Dermis blood vessel endothelial cell (primary cell): ENCODE results near the gene CLDN9. TPM values are rescaled to one million over a fixed set of nuclear protein-coding genes. Genes with fewer than 3 reads are reported as not detected.
A peak's percentile ranks its signal among the peaks of the same experiment; 100 is the strongest.

Experiments used
- DNase-seq: peaks from one replicate; pipeline ENCODE4 v3.0.0; 2010
- total RNA-seq: library from RNA; depleted of rRNA; stranded (reverse); fragments of >200 nt; gene quantifications from 2 replicates; pipeline ENCODE4 v1.2.3, GENCODE V29; 2014

The CLDN9 gene
- total RNA-seq, 1 donor from 2014 or later = not detected

GRCh38 chr16:2996298-2996697, 16.4 kb upstream of the CLDN9 start:
- no peak for DNase-seq

GRCh38 chr16:2999929-3000328, 12.8 kb upstream of the CLDN9 start:
- no peak for DNase-seq

DNA sequence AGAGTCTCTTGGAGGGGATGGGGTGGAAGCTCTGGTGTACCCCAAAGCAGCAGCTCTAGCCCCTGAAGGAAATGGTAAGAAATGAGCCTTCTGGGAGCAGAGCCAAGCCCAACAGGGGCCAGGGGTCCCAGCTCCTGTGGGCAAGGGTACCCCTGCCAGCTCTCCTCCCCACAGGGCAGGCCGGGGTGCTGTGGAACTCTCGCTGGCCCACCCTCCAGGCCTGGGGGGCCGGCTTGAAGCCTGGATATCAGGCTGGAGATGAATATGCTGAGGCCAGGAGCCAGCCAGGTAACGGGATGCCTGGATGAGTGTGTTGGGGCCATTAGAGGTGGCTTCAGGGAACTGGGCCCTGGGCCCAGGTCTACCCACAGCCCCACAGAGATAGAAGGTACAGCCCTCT, 12.2 kb upstream of the CLDN9 start:
- no peak for DNase-seq

GRCh38 chr16:3001316-3001715, 11.4 kb upstream of the CLDN9 start:
- no peak for DNase-seq

DNA sequence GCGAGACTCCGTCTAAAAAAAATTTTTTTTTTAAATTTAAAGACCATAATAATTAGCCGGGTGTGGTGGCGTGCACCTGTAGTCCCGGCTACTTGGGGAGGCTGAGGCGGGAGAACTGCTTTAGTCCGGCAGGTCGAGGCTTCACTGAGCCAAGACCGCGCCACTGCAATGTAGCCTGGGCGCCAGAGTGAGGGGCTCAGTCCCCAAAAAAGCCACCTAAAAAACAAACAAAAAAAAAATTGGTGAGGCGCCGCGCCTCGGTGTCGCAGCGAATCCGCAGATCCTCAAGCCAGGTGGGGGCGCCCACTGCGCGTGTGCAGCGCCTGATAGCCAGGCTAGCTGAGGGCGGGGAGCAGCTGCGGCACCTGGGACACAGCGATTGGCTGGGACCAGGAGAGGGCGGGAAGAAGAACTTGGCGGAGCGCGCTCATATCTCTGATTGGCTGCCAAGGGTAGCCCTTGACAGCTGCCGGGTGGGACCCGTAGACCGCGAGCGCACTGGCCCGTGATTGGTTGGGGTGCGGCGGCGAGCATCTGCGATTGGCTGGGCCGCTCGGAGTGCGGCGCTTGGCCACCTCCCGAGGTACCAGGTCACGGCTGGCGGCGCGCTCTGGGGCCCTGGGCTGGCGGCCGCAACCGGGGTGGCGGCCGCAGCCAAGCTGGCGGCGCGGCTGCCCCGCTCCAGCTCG, 9.0 kb upstream of the CLDN9 start:
- DNase-seq = peak; percentile 100

DNA sequence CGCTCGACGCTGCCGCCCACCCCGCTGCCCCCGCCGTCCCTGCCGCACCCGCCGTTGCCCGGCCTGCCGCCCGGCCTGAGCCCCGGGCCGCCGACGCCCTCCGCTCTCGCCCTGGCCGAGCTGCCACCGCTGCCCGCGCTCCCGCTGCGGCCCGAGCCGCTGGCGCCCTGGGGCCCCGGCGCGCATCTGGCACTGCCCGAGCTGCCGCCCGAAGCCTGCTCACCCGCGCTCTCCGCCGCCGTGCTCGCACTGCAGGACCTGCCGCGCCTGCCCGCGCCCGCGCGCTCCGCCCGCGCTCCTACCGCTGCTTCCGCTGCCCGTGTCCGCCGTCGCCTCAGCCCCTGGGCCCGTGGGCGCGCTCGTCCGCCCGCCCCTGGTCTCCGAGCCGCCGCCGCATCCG, 8.4 kb upstream of the CLDN9 start:
- DNase-seq = peak; percentile 19

- no peak for DNase-seq
Observed at GRCh38 chr16:3004781-3005284, 7.9 kb upstream of the CLDN9 start.

- DNase-seq = no peak
Observed at GRCh38 chr16:3007059-3007956, 5.4 kb upstream of the CLDN9 start.

DNA sequence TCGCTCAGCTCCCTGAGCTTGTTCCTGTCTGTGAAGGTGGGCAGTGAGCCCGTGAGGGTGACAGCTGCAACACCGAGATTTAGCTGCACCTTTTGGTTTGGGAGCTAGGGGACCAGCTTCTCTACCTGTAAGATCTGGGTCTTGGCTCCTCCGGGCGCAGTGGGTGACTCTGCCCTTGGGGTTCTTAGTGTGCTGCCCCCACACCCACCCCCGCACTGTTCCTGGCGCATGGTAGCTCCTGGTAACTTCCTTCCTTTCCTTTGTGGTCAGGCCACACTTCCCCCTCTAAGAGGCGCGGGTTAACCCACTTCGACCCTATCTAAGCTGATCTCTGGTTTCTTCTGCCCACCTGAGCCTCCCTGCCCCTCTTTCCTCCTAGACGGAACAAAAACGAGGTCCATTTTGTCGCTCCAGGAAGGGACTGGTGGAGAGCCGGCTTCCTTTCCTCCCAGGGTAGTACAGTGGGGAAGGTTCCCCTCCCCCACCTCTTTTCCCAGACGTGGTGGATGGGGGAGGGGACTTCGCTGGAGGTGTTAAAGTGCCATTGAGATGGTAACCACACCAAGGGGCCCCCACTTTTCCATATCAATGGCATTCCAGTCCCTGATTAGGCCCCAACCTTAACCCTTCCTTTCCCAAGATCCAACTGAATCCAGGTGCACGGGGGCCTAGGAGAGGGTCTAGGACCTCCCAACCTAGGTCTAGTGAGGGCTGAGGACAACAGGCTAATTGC, 4.6 kb upstream of the CLDN9 start:
- peak; percentile 43 for DNase-seq

DNA sequence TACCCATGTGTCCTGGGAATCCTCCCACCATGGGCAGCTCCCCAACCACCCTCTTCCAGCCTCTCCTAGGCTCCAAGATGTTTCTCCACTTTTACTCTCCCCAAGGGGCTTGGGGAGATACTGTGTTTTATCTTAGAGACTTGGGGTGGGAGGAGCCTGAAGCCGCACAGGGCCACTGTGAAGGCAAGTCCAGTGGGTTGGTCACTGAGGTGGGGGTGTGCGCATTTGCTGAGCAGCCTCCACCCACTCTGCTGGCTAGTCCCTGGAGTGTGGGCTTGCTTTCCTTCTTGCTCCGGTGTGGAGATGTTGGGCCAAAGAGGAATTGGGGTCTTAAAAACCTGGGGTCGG, 4.1 kb upstream of the CLDN9 start:
- no peak for DNase-seq

DNA sequence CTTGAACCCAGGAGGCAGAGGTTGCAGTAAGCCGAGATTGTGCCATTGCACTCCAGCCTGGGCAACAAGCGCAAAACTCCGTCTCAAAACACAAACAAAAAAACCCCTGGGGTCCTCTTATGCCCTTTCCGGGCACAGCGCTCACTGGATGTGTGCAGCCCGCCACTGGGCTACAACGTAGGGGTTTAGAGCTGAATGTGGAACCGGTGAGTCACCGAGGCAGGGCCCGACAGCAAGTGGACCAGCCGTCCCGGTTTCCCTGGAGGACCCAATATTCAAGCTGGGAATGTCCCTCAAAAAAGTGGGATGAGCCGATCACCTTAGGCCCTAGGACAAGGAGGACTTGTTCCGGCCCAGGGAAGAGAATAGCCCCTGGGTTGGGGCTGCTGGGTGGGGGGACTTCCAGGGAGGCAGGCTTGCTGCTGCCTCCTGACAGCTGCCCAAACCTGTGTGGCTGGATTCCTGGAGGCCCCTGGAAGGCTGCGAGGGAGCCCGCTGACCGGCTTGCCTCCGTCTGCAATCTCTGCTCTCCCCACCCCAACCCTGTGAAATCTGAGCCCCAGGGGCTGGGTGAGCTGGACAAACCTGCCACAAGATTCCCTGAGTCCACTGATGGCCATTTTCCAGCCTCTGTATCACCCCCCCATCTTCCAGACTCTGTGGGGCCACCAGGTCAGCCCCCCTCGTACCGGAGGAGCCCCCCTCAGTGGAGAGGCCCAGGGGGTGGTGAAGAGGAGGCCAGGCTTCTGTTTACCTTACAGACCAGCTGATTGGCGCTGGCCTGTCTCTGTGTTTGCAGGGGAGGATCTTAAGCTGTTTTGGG, 2.9 kb upstream of the CLDN9 start:
- no peak for DNase-seq

- no peak for DNase-seq
Observed at GRCh38 chr16:3010510-3010909, 2.2 kb upstream of the CLDN9 start.

DNA sequence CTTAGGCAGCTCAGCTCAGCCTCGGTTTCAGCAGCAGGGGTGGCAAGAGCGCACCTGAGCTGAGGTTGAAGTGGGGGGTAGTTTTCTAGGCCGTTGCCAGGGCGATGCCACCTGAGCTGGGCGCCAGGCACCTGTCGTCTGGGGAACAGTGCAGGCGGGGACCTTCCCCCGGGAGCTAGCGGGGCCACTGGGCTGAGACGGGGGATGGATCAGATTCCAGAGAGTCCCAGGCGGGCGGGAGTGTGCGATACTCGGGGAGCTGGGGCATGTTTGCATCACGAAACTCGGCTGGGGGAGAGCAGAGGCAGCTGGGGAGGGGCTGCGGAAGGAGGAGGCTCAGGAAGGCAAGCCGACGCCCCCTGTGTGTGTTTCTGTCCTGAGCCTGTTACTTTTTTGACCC, 477 bp upstream of the CLDN9 start:
- DNase-seq = no peak

DNA sequence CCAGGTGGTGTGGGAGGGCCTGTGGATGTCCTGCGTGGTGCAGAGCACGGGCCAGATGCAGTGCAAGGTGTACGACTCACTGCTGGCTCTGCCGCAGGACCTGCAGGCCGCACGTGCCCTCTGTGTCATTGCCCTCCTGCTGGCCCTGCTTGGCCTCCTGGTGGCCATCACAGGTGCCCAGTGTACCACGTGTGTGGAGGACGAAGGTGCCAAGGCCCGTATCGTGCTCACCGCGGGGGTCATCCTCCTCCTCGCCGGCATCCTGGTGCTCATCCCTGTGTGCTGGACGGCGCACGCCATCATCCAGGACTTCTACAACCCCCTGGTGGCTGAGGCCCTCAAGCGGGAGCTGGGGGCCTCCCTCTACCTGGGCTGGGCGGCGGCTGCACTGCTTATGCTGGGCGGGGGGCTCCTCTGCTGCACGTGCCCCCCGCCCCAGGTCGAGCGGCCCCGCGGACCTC, 798 bp downstream of the CLDN9 start:
- DNase-seq = no peak

DNA sequence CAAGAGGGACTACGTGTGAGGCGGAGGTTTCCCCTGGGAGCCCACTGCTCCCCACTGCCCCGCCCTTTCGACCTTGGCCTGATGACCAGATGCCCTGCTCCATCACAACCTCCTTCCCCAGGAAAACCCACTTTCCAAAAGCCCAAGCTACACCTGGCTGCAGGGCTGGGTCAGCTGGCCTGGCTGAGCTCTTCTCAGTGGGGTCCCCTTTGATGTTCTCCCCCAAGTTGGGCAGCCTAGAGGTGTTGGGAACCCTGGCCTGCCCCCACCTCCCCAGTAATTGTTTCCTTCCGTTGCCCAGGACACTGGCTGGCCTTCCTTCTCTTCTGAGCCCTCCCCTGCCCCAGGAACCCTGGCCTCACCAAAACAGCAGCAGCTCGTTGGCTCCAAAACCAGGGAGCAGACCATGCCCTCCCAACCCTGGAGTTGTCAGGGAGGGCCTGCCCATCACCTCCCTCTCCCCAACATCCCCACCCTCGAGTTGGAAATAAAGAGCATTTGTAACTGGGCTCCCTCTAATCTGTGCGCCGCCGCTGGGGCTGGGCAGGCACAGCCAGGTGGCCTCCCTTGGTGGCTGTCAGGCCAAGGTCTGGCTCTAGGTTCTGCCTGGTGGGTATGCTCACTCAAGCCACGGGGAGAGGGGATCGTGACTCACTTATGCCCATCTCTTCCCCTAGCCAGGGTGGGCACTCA, 1.4 kb downstream of the CLDN9 start:
- no peak for DNase-seq

GRCh38 chr16:3014971-3015370, 2.2 kb downstream of the CLDN9 start:
- DNase-seq = no peak

DNA sequence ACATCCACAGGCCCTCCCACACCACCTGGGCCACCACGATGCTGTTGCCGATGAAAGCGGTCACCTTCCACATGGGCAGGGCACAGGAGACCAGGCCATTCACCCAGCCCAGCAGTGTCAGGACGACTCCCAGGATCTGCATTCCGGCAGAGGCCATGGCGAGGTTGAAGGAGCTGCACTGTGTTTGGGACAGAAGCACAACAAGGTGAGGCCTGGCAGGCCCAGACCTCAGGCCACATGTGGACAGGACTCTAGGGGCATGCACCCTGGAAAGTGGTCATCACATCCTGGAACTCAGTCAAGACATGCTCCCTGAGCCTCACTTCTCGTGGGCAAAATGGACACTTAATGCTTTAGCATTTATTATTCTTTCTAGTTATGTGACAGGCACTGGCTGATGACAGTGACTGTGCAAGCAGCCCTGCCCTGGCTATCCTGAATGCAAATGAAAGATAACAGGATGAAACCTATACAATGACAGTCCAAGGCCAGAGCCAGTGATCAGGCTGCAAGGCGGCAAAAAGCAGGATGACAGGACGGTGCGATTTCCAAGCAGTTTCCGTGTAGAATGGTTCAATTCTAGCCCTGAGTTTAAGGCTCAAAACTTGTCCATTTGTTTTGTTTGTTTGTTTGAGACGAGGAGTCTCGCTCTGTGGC, 3.3 kb downstream of the CLDN9 start:
- no peak for DNase-seq

DNA sequence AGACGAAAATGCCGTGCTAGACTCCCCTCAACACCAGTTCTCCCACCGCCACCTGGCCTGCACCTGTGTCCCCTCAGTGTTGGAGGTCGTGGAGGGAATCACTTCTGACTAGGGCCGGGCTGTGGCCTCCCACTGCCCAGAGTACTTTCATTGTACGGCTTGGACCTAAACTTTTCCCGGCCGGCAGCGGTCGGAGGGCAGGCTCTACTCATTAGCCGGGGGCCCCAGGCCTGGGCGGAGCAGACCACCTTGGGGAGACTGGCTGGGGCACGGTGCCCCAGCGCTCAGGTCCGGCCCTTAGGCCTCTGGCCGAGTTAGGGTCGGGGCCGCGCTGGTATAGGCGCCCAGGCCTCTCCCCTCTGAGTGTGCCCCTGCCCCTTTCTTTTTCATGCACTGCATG, 4.6 kb downstream of the CLDN9 start:
- no peak for DNase-seq

DNA sequence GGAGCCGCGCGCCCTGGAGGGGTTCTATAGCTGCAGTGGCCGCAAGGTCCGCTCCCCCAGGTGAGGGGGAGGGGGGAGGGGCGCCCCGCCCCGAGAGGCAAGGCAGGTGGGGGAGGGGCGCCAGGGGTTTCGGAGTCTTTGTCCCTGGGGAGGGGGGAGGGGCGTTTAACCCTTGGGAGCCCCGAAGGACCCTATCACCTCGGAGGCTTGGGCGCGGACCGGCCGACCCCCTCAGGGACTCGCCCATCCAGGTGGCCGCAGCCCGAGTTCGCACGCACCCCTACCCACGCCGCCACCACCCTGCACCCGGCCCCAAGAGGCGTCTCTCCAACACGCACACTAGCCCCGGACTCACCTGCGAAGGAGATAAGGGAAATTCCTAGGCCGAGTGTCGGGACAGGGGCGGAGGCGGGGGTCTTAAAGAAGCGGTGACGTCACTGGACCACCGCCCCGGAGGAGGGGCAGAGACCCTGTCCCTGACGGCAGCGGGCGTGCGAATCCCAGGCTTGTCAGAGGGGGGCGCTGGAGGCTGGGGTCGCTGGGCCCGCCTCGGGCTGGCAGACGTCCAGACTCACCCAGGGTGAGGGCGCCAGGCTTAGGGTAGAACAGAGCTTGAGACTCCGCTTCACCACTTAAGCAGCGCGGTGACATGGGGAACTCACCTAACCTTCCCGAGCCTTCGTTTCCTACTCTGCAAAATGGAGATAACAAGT, 5.2 kb downstream of the CLDN9 start, which contains the start of gene CLDN6:
Gene CLDN6 (minus strand): TSS at position 390 of the 713 bp plus-strand sequence. CDS start 2,162 bp downstream, outside the sequence.
- peak; percentile 40 for DNase-seq

DNA sequence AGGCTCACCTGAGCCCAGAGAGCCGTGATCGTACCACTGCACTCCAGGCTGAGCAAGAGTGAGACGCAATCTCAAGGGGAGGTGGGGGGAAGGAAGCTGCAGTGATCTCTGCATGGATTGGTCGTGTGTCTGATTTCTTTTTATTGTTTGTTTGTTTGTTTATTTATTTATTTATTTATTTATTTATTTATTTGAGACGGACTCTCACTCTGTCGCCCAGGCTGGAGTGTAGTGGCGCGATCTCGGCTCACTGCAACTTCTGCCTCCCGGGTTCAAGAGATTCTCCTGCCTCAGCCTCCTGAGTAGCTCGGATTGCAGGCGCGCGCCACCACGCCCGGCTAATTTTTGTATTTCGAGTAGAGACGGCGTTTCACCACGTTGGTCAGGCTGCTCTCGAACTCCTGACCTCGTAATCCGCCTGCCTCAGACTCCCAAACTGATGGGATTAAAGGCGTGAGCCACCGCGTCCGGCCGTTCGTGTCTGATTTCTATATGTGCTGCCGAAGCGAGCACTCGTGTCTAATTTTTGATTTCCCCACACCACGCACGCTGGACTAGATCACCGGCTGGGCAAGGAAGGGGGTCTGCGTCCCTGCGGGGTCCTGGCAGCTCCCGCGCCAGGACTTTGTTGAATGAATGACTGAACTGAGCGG, 7.0 kb downstream of the CLDN9 start:
- DNase-seq = no peak
